HG03442 (cell line): Measurements from ENCODE around the gene FAM110A.
"Not testable (repeated sequence)": the region's sequence is repeated elsewhere in the genome, so short reads cannot be mapped to it uniquely, and the experiment has no call there.

ENCODE experiments used
- ATAC-seq: cut with Tn5 transposase; IDR thresholded peaks from one replicate; pipeline ENCODE4 v1.9.1; 2021; ENCODE audit warnings: mild to moderate bottlenecking, moderate library complexity; ENCODE audit not compliant: unreplicated experiment

FAM110A gene

DNA sequence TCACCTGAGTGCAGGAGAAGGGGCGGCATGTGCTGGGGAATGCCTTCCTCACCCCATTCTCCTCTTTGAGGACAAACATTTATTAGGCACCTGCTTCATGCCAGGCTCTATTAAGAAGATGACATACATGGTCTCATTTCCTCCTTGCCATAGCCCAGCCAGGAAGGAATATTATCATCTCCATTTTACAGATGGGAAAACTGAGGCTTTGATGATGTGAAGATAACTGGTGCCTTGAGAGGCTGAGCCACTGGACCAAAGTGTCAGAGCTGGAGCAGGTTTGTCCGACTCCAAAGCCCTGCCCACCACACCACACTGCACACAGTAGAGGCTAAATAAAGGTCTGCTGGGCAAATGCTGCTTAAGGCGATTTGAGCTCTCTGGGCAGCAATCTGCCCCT is 37.2 kb downstream of the FAM110A start:
- no peak for ATAC-seq

DNA sequence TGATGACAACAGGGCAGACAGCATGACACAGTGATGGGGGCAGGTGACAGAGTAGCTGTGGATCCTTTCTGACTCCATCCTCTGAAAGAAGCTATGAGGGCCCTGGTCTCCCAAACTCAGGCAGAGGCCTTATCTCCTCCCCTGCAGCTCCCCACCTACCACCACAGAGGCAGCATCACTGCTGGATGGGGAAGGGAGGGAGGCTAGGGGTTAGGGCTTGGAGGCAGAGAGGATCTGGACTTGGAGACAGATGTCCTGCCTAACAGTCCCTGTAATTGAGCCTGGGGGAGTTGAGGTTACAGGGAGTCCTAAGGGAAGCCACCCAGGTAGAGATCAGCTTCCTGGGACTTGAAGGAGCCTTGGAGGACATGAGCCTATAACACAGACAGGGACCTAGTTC is 37.9 kb downstream of the FAM110A start:
- no peak for ATAC-seq

DNA sequence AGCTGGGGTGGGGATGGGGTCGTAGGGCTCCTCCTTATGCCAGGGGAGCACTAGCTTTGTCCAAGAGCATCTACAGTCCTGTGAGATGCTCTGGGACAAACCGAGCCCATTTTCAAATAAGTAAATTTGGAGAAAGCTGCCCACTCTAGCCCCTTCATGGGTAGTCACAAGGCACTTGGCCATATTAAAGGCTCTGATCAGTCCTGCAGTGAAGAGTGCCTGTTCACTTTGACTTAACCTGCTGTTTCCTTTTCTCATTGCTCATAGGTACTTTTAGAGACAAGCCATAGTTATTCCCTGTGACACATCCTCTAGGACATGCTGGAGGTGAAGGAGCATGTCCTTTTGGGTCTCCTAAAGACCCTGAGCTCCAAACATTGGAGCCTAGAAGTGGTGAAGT is 38.4 kb downstream of the FAM110A start:
- no peak for ATAC-seq

DNA sequence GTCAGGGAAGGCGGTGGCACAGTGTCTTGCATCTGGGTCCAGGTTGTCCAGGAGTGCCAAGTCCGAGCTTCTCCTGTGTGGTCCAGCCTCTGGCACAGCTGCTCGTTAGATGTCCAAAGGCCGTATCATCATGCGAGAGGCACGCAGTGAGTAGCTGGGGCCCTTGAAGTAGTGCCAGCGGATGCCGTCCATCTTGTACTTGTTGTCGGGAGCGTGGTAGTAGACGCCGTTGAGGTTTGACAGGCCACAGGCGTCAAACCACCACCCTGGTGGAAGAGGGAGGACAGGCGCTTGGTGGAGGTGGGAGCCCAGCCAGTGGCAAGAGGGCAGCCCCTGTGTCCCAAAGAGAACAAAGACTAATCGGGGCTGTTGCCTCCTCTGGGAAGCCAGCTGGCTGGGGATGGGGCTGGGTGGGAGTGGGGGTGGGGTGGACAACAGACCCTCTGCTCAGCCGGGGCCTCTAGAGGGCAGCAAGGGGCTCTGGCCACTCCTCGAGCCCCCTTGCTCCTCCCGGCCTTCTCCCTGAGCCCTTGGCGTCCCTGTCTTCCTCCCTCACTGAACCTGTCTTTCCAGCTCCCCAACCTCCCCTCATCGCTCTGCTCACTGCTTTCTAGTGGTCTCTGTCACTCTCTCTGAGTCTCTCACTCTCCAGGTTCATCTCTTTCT is 39.5 kb downstream of the FAM110A start:
- ATAC-seq: no peak

DNA sequence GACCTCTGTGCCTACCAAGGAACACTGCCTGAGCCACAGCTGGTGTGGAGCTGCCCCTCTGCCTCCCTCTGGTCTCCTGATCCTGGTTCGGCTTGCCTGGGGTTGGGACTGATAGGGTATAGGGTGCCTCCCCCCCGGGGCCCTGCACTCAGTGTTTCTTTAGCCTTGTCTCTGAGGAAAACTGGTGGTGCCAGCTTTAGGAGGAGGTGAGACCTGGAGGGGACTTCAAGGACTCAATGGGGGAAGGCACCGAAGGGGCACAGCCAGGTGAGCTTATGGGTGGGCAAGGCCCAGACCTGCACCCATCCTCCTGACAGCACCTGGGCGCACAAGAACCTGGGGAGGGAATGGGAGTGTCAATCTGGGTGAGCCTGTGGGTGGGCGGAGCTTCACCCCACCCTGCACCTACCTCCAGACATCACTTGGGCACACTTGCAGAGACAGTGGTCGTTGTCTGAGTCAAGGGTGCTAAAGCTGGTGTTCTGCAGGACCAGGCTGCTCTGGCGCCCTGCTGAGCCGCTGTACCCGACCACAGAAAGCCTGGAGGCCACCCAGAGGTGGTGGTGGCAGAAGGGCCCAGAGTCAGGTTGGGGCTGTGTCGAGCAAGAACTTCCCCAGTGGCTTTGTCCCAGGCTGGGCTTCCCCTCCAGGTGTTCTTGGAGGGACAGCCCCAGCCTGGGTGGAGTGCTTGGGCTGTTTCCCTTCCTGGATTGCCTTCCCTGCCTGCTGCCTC is 40.5 kb downstream of the FAM110A start:
- ATAC-seq: no peak

DNA sequence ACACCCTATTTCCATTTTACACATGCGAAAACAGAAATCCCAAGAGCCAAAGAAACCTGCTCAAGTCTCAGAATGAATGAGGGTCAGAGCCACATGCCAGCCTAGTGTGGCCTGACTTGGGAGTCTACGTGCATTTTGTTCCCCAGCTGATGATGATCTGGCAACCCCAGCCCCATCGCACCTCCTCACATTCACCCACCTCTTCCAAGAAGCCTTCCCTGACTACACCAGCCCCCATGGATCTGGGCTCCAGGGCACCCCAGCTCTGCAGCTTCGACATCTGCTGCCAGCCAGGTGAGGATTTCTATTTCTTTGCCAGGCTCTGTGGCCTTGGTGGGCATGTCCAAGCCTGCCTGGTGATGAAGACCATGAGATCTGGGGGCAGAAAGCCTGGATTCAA is 41.6 kb downstream of the FAM110A start:
- no peak for ATAC-seq

DNA sequence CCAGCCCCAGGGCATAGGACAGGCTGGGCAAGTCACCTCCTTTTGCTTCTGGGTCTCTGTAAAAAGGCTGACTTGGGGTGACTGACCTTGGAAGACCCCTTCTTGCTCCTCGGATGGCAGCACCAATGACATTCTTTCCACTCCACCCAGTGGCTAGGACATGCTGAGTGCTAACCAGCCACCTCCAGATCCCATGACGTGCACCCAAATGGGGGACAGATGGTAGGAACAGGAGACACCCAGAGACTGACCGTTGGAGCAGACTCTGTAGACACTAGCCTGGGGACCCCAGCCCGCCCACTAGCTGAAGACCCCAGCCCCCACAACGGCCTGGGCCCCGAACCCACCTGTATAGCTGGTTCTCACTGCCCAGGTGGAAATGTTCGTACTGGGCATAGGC is 44.3 kb downstream of the FAM110A start:
- no peak for ATAC-seq

DNA sequence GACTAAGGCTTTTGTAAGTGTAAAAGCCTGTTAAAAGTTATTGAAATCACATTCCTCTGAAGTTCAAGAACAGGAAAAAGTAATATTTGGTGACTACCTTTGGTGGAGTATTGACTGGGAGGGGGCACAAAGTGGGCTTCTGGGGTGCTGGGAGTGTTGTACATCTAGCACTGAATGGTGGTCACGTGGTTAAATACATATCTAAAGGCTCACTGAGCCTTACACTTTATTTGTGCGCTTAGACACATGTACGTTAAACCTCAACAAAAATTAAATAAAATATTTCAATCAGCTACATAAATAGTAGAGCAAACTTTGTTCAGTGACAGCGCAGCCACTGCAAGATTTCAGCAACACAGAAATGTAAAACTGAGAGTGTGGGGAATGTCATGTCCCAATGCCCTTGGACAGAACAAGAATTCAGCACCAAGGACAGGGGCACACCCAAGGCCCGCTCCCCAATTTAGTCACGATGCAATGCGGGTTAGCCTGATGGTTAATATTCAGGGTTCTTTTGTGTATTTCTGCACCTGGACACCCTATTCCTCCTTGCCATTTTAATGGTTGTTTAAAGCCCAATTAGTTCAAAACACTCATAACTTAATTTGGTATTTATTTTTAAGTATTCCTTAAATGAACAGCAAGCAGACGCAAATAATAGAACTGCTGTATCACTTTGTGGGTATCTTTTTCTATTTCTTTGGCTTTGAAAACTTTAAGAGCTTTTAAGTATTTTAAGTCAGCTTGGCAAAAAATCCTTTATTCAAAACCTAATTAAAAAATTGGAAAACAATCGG is 45.2 kb downstream of the FAM110A start:
- ATAC-seq: no peak

DNA sequence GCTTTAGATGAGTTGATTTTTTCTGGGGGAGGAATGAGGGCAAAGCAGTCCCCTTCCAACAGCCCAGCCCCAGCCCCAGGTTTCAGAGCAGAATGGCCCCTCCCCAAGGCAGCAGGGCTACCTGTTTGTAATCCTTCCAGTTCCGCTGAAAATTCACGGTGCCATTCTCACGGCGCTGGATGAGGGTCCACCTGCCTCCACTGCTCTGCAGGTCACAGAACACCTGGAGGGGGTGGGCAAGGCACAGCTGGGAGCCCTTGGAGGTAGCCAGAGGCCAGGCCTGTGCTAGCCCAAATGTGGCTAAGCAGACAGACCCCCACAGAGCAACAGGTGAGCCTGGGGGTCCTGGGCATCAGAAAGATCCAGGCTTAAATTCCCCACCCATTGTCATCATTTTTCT is 46.1 kb downstream of the FAM110A start:
- no peak for ATAC-seq

DNA sequence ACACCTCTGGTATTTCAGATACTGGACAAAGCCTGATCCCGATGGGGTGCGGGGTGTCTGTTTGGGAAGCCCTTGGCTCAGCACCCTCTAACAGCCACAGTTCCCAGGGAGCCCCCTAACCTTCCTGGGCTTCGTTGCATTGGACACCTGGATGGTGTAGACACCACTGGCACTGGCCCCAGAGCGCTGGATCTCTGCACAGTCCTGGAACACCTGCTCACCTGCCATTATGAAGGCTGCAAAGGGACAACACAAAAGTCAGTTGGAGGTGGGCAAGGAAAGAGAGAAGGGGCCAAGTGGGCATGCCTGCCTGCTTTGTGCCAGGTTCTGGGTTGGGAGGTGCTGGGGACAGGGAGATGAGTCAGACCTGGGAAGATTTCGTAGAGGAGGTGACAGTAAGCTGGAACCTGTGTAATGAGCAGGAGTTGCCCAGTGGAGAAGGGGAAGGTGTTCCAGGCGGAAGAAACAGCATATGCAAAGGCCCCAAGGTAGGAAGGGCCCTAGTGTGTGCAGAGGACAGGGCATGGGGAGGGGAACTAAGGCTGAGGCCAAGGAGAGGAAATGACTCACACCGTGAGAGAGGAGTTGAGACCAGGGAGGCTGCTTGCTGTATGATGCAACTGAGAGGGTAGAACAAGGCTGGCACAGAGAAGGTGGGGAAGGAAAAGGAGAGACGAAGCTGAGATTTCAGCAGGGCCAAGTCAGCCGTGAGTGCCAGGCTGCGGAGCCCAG is 47.7 kb downstream of the FAM110A start:
- no peak for ATAC-seq

DNA sequence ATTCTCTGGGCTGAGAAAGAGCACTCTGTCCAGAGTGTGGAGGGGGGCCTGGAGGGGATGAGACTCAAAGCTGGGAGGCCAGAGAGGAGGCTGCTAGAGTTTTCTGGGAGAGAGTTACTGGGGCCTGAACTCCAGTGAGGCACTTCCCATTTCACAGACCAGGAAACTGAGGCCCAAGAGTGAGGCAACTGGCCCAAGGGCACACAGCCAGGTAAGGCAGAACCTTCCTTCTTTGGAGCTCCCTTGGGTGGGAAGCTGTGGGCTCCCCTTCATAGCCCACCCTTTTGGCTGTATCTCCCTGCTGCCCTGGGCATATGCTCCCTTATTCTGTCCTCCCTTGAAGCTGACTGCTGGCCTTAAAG is 48.2 kb downstream of the FAM110A start:
- no peak for ATAC-seq

DNA sequence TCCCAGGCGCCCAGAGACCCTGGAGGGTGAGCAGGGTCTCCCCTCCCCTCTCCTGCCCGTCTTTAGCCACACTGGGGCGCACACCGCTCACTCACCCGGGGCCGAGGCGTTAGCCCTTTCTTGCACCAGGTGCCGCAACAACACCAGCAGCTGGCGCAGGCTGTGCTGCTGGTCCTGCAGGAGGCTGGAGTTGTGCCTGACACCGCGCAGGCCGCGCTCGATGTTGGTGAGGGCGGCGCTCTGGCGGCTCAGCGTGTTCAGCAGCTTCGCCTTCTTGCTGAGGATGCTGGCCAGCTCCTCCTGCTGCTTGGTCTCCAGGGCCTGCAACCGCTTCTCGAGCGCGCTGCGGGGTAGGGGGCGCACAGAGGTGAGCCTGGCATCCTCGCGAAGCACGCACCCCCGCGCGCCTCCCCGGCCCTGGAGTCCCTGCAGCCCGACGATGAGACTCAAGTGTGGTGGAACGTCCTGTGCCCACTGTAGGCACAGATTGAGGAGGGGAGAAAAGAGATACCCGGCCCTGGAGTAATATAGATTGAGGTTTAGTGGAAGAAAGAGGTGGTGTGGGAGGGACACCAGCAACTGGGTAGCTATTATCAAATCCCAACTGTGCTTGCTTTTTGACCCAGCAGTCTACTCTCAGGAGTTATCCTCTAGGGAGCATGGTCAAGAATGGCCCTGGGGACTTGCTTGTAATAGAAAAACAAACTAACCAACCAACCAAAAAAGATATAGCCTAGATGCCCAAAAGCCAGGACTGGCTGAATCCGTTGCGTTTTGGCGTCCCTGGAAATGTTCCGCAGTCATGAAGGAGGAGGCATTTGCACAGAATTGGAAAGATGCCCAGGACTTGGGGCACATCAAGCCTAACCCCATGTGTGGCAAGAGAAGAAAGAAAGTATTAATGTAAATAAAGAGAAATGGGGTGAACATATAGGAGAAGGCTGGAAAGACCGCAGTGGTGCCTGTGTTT is 51.8 kb downstream of the FAM110A start:
- no peak for ATAC-seq

DNA sequence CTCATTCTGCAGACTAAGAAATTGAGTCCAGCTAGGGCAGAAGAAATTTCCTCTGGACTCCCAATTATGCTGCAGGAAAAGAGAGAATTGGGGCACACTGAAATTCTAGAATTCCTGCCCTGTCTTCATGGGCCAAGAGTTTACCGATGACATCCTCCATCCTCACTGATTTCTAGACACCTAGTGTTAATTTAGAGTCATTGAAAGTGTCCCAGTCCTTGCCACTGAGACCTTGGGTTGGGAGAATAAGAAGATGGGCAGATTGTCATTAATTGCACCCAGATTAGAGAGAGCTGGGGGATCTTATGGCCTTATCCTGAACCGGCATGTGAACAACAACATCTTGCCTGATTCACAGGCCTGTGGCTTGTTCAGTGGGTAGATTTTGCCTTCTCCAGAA is 53.6 kb downstream of the FAM110A start:
- no peak for ATAC-seq

DNA sequence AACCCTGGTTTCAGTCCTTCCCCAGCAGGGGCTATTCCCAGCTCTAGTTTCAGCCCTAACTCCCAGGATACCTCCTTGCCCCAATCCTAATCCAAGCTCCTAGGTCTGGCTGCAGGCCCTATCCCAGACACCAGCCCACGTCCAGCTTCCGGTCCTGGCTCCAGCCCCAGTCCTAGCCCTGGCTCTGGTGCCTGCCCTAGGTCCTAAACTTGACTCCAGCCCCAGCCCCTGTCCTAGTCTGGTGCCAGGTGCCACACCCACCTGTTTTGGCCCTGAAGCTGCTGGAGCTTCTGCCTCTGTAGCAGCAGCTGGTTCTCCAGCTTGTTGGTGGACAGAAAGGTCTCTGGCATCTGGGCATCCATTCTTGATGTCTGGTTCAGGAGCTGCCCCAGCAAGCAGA is 54.5 kb downstream of the FAM110A start:
- ATAC-seq: no peak

DNA sequence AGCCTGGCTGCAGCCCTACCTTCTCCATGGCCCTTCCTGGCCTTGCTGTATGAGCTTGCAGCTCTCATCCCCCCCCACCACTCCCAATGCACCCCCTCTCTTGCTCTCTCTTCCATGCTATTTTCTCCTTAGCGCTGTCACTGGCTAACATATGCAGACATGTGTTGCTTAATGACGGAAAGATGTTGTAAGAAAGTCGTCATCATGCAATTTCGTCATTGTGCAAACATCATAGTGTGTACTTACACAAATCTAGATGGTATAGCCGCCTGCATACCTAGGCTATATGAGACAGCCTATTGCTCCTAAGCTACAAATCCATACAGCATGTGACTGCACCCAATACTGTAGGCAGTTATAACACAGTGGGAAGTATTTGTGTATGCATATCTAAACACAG is 55.6 kb downstream of the FAM110A start:
- no peak for ATAC-seq

DNA sequence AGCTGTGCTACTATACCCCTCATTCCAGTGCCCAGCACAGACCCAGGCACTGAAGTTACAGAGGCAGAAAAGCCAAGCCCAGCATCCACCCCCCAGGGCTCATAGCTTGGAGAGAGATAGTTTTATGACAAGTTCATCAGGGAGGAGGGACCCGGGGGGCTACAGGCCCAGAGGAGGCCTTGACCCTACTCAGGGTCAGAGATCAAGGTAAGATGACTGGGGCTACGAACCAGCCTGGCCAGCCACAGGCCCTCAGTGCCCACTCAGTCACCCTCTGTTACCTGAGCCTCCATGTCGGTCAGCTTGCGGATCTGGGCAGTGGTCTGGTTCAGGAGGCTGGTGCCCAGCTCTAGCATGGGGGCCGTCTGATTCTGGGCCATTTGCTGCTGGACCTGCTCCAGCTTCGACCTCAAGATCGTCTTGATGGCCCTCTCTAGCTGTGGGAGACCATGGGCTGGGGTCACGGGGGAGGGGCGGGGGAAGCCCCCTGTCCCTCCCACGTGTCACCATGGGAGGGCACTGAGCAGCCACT is 56.5 kb downstream of the FAM110A start:
- no peak for ATAC-seq

DNA sequence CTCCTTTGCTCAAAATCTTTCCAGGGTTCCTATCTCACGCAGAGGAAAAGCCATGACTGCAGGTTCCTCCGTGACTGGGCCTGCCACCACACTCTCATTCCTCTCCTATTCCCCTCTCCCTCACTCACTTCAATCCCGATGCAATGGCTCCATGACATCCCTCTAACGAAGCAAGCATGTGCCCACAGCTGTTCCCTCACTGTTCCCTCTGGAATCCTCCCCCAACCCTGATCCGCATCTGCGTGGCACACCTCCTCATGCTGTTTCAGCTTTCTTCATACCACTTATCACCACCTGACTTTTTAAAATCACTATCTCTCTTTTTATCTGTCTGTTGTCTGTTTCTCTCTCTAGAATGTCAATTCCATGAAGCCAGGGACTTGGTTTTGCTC is 57.1 kb downstream of the FAM110A start:
- no peak for ATAC-seq

DNA sequence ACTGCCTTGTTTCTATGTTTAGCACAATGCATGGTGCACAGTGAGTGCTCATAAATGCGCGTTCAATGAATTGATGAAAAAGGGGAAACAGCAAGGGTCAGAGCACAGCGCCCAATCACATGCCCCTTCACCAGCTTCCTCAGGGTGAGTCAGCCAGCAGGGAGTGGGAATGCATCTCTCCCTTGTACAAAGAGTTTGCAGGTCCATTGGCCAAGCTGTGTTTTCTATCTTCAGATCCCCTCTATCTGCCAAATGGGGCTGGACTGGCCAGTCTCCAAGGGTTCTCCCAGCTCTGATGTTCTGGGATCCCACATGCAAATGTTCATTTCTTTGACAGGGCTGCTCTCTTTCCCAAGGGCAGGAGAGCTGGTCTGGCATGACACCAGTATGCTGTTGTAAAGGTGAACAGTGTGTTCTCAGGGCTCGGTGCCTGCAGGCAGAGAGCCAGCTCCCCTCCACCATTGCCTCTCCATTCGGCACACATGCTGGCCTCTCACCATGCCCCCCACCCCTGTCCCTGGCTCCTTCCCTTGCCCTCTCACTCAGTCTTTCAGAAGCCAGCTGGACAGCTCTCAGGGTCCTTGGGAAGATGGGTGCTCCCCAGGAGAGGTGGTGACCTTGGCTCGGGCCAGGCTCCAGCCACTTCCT is 57.7 kb downstream of the FAM110A start:
- no peak for ATAC-seq

DNA sequence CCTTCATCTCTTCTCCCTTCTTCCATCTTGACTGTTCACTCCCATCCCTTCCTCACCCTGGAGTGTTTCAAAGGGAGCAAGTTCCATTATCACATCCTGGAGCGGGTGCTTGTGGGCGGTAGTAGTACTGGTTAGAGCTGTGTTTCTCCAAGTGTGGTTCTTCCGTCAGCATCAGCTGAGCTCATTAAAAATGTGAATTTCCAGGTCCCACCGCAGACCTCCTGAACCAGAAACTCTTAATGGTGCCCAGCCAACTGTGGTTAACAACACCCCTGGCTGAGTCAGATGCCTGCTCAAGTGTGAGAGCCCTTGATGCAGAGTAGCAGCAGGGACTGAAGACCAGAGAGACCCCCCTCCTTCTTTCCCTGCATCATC is 58.2 kb downstream of the FAM110A start:
- no peak for ATAC-seq

DNA sequence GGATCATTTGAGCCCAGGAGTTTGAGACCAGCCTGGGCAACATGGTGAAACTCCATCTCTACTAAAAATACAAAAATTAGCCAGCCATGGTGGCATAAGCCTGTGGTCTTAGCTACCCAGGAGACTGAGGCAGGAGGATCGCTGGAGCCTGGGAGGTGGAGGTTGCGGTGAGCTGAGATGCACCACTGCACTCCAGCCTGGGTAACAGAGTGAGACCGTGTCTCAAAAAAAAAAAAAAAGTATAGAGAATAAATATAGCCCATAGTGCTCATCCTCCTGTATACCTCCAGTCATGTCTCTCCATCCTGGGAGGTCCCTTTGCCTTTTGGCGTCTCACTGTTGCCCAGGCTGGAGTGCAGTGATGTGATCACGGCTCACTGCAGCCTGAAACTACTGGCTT is 58.9 kb downstream of the FAM110A start:
- ATAC-seq: not testable (repeated sequence)
